HG02840 (cell line): ENCODE results near the gene UTS2B.

ENCODE experiments used
- ATAC-seq: cut with Tn5 transposase; IDR thresholded peaks from one replicate; pipeline ENCODE4 v1.9.1; 2021; ENCODE audit warnings: mild to moderate bottlenecking, moderate library complexity, moderate number of reproducible peaks; ENCODE audit not compliant: unreplicated experiment, low FRiP score

UTS2B gene

GRCh38 chr3:191328383-191328961, 1.9 kb downstream of the UTS2B start:
- no peak for ATAC-seq

- no peak for ATAC-seq
These were observed 2.8 kb downstream of the UTS2B start for GRCh38 chr3:191327526-191327925.

GRCh38 chr3:191324936-191325335, 5.4 kb downstream of the UTS2B start:
- no peak for ATAC-seq

- ATAC-seq: no peak
These were observed 9.1 kb downstream of the UTS2B start for GRCh38 chr3:191321019-191321767.

GRCh38 chr3:191320316-191320715, 10.0 kb downstream of the UTS2B start:
- ATAC-seq: no peak

- ATAC-seq: no peak
These were observed 13.3 kb downstream of the UTS2B start for GRCh38 chr3:191316876-191317603.

GRCh38 chr3:191314109-191314728, 16.1 kb downstream of the UTS2B start:
- no peak for ATAC-seq

GRCh38 chr3:191313296-191313695, 17.0 kb downstream of the UTS2B start:
- no peak for ATAC-seq

- ATAC-seq: no peak
These were observed 23.0 kb downstream of the UTS2B start for GRCh38 chr3:191307341-191307740.

GRCh38 chr3:191306428-191306827, 23.9 kb downstream of the UTS2B start:
- no peak for ATAC-seq

GRCh38 chr3:191303596-191303995, 26.7 kb downstream of the UTS2B start:
- ATAC-seq: no peak

GRCh38 chr3:191302451-191302850, 27.9 kb downstream of the UTS2B start:
- ATAC-seq: no peak

- no peak for ATAC-seq
These were observed 28.4 kb downstream of the UTS2B start for GRCh38 chr3:191301782-191302411.

GRCh38 chr3:191301017-191301416, 29.3 kb downstream of the UTS2B start:
- ATAC-seq: peak; percentile 71

- ATAC-seq: no peak
These were observed 29.9 kb downstream of the UTS2B start for GRCh38 chr3:191300422-191300821.

- no peak for ATAC-seq
These were observed 31.5 kb downstream of the UTS2B start for GRCh38 chr3:191298846-191299245.

- peak; percentile 75 for ATAC-seq
These were observed 34.2 kb downstream of the UTS2B start for GRCh38 chr3:191296041-191296541.

- ATAC-seq: no peak
These were observed 36.0 kb downstream of the UTS2B start for GRCh38 chr3:191294291-191294690.

- no peak for ATAC-seq
These were observed 37.9 kb downstream of the UTS2B start for GRCh38 chr3:191292243-191293015.
